IMR-90 (cell line): ENCODE data around the gene ADCY9.

ENCODE experiments used
- FOS ChIP-seq: fragments of 150-350 bp; IDR thresholded peaks from 2 replicates; pipeline ENCODE4 v1.6.1; 2016; ENCODE audit warnings: low read depth, low read length
- MAZ ChIP-seq: IDR thresholded peaks from 2 replicates; pipeline ENCODE4 v1.6.1; 2012; ENCODE audit warnings: low read depth, mild to moderate bottlenecking, low read length, improper control_type of control experiment, moderate library complexity, borderline replicate concordance
- MXI1 ChIP-seq: IDR thresholded peaks from 2 replicates; pipeline ENCODE4 v1.6.1; 2012; ENCODE audit warnings: low read depth, mild to moderate bottlenecking, low read length, moderate library complexity, borderline replicate concordance
- POLR2A ChIP-seq: IDR thresholded peaks from 2 replicates; pipeline ENCODE4 v1.6.1; 2012; ENCODE audit warnings: mild to moderate bottlenecking, low read depth, low read length
- SMC3 ChIP-seq: fragments of 150-350 bp; IDR thresholded peaks from 2 replicates; pipeline ENCODE4 v1.6.1; 2016; ENCODE audit warnings: low read depth, mild to moderate bottlenecking, antibody characterized with exemption, low read length, moderate library complexity
- TF ChIP-seq, protein P1 (sequence below): conservative IDR thresholded peaks from 2 replicates; pipeline ENCODE4 v1.5.1; 2012; ENCODE audit warnings: mild to moderate bottlenecking, low read depth, low read length, improper control_type of control experiment
- TF ChIP-seq, protein P2 (sequence below): fragments of 150-350 bp; IDR thresholded peaks from 2 replicates; pipeline ENCODE4 v1.6.1; 2017; ENCODE audit warnings: mild to moderate bottlenecking, antibody characterized with exemption, low read length, low read depth

GRCh38 chr16:4115209-4115948 lies 863 bp downstream of the ADCY9 start:
- TF ChIP-seq, protein P1, sequence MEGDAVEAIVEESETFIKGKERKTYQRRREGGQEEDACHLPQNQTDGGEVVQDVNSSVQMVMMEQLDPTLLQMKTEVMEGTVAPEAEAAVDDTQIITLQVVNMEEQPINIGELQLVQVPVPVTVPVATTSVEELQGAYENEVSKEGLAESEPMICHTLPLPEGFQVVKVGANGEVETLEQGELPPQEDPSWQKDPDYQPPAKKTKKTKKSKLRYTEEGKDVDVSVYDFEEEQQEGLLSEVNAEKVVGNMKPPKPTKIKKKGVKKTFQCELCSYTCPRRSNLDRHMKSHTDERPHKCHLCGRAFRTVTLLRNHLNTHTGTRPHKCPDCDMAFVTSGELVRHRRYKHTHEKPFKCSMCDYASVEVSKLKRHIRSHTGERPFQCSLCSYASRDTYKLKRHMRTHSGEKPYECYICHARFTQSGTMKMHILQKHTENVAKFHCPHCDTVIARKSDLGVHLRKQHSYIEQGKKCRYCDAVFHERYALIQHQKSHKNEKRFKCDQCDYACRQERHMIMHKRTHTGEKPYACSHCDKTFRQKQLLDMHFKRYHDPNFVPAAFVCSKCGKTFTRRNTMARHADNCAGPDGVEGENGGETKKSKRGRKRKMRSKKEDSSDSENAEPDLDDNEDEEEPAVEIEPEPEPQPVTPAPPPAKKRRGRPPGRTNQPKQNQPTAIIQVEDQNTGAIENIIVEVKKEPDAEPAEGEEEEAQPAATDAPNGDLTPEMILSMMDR: no peak
- TF ChIP-seq FOS: no peak
- TF ChIP-seq MAZ: no peak; the same call in 1 of the 2 replicates
- TF ChIP-seq SMC3: no peak
- no peak; the same call in 1 of the 2 replicates for TF ChIP-seq MXI1
- TF ChIP-seq POLR2A: no peak
- TF ChIP-seq, protein P2, sequence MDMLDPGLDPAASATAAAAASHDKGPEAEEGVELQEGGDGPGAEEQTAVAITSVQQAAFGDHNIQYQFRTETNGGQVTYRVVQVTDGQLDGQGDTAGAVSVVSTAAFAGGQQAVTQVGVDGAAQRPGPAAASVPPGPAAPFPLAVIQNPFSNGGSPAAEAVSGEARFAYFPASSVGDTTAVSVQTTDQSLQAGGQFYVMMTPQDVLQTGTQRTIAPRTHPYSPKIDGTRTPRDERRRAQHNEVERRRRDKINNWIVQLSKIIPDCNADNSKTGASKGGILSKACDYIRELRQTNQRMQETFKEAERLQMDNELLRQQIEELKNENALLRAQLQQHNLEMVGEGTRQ: no peak
